MM.1S (cell line): ENCODE data around the gene DMBT1.

Experiments
- DNase-seq: peaks from one replicate; pipeline ENCODE4 v3.0.0-alpha.2; 2015
- H2AFZ ChIP-seq: fragments of 300-600 bp; sonication (generic); 2 replicates; pipeline ENCODE4 v1.6.0; 2016; ENCODE audit warnings: antibody characterized with exemption, low read length
- H3F3A ChIP-seq: fragments of 300-600 bp; sonication (generic); 2 replicates; pipeline ENCODE4 v1.6.1; 2016; ENCODE audit warnings: mild to moderate bottlenecking, antibody characterized with exemption, low read length, moderate library complexity, mixed read lengths; ENCODE audit not compliant: insufficient read depth
- H3K27ac ChIP-seq: fragments of 300-600 bp; sonication (generic); 2 replicates; pipeline ENCODE4 v1.5.1; 2016; ENCODE audit warnings: mild to moderate bottlenecking, low read length
- H3K27me3 ChIP-seq: fragments of 300-600 bp; sonication (generic); replicated peaks from 2 replicates; pipeline ENCODE4 v1.6.0; 2016; ENCODE audit warnings: low read length; ENCODE audit not compliant: insufficient read depth
- H3K36me3 ChIP-seq: fragments of 300-600 bp; sonication (generic); replicated peaks from 2 replicates; pipeline ENCODE4 v1.6.1; 2016; ENCODE audit warnings: mild to moderate bottlenecking, low read length, mixed read lengths; ENCODE audit not compliant: insufficient read depth
- H3K4me1 ChIP-seq: fragments of 300-600 bp; sonication (generic); 2 replicates; pipeline ENCODE4 v1.6.1; 2016; ENCODE audit warnings: low read length, mixed read lengths
- H3K4me2 ChIP-seq: fragments of 300-600 bp; sonication (generic); 2 replicates; pipeline ENCODE4 v1.6.0; 2016; ENCODE audit warnings: low read depth, low read length
- H3K4me3 ChIP-seq: fragments of 300-600 bp; sonication (generic); 2 replicates; pipeline ENCODE4 v1.5.1; 2016; ENCODE audit warnings: low read length, mixed read lengths
- H3K79me2 ChIP-seq: fragments of 300-600 bp; sonication (generic); 2 replicates; pipeline ENCODE4 v1.6.1; 2016; ENCODE audit warnings: mixed run types, low read length, mixed read lengths
- H3K9ac ChIP-seq: fragments of 300-600 bp; sonication (generic); 2 replicates; pipeline ENCODE4 v1.6.1; 2016; ENCODE audit warnings: low read length, mixed read lengths
- H3K9me2 ChIP-seq: fragments of 300-600 bp; sonication (generic); replicated peaks from 2 replicates; pipeline ENCODE4 v1.6.1; 2016; ENCODE audit warnings: mild to moderate bottlenecking, low read length, mixed read lengths; ENCODE audit not compliant: insufficient read depth
- H3K9me3 ChIP-seq: fragments of 300-600 bp; sonication (generic); replicated peaks from 2 replicates; pipeline ENCODE4 v1.6.1; 2016; ENCODE audit warnings: mild to moderate bottlenecking, low read length, mixed read lengths; ENCODE audit not compliant: insufficient read depth
- H4K20me1 ChIP-seq: fragments of 300-600 bp; sonication (generic); 2 replicates; pipeline ENCODE4 v1.6.1; 2016; ENCODE audit warnings: mild to moderate bottlenecking, low read length, moderate library complexity, mixed read lengths; ENCODE audit not compliant: insufficient read depth
- CTCF ChIP-seq: fragments of 300-600 bp; sonication (generic); IDR thresholded peaks from 2 replicates; pipeline ENCODE4 v1.5.1; 2016; ENCODE audit warnings: antibody characterized with exemption, low read length, mixed read lengths
- EZH2 ChIP-seq: fragments of 300-600 bp; sonication (generic); optimal IDR thresholded peaks from 2 replicates; pipeline ENCODE3; 2017; ENCODE audit warnings: low read depth, mild to moderate bottlenecking, antibody characterized with exemption, low read length, mixed read lengths
- EZH2phosphoT487 ChIP-seq: fragments of 300-600 bp; sonication (generic); IDR thresholded peaks from 2 replicates; pipeline ENCODE4 v1.6.1; 2018; ENCODE audit warnings: antibody characterized with exemption, low read length

Gene DMBT1

GRCh38 chr10:122656308-122656705 is 95.8 kb downstream of the DMBT1 start:
- no peak overlapping the region for H3K4me2 ChIP-seq
- no peaks in the 10 kb centered on the region for H3K27me3 ChIP-seq
- no peaks in the 10 kb centered on the region for H3K9me2 ChIP-seq
- no peaks in the 10 kb centered on the region for H3F3A ChIP-seq
- TF ChIP-seq CTCF (no peak), EZH2phosphoT487 (no peak)
- H4K20me1 ChIP-seq = no peaks in the 10 kb centered on the region
- H3K36me3 ChIP-seq = no peaks in the 10 kb centered on the region
- no peaks in the 10 kb centered on the region for H3K4me1 ChIP-seq
- no peak overlapping the region for H3K4me3 ChIP-seq
- no peaks in the 10 kb centered on the region for H3K9me3 ChIP-seq
- no peak overlapping the region for H3K27ac ChIP-seq
- no peaks in the 10 kb centered on the region for H3K79me2 ChIP-seq
- no peak overlapping the region for H3K9ac ChIP-seq
- H2AFZ ChIP-seq = no peak overlapping the region
- DNase-seq = no peak

GRCh38 chr10:122656741-122657140 is 96.2 kb downstream of the DMBT1 start:
- H3K4me1 ChIP-seq = no peaks in the 10 kb centered on the region
- no peaks in the 10 kb centered on the region for H3K27me3 ChIP-seq
- H3K9ac ChIP-seq = no peak overlapping the region
- no peak overlapping the region for H3K4me2 ChIP-seq
- no peak overlapping the region for H3K4me3 ChIP-seq
- H3K27ac ChIP-seq = no peak overlapping the region
- no peaks in the 10 kb centered on the region for H3K36me3 ChIP-seq
- no peak for TF ChIP-seq EZH2phosphoT487
- no peak for TF ChIP-seq CTCF
- TF ChIP-seq EZH2 = no peak
- H2AFZ ChIP-seq = no peak overlapping the region
- H3K9me2 ChIP-seq = no peaks in the 10 kb centered on the region
- H4K20me1 ChIP-seq = no peaks in the 10 kb centered on the region
- no peaks in the 10 kb centered on the region for H3F3A ChIP-seq
- H3K79me2 ChIP-seq = no peaks in the 10 kb centered on the region
- no peaks in the 10 kb centered on the region for H3K9me3 ChIP-seq
- DNase-seq = no peak

GRCh38 chr10:122657255-122657654 is 96.7 kb downstream of the DMBT1 start:
- Histone ChIP-seq H3K27me3 (no peaks in the 10 kb centered on the region), H3K27ac (no peak overlapping the region)
- DNase-seq = no peak

More at GRCh38 chr10:122657255-122657654, 96.7 kb downstream of the DMBT1 start:
- no peaks in the 10 kb centered on the region for H3K4me1 ChIP-seq
- no peak overlapping the region for H3K4me2 ChIP-seq
- no peaks in the 10 kb centered on the region for H4K20me1 ChIP-seq
- no peak overlapping the region for H3K9ac ChIP-seq
- no peaks in the 10 kb centered on the region for H3F3A ChIP-seq
- no peaks in the 10 kb centered on the region for H3K36me3 ChIP-seq
- H3K79me2 ChIP-seq = no peaks in the 10 kb centered on the region
- TF ChIP-seq CTCF (no peak), EZH2phosphoT487 (no peak)
- no peaks in the 10 kb centered on the region for H3K9me2 ChIP-seq
- no peak overlapping the region for H2AFZ ChIP-seq
- H3K9me3 ChIP-seq = no peaks in the 10 kb centered on the region
- no peak overlapping the region for H3K4me3 ChIP-seq
